GM12864 (cell line): Measurements from ENCODE around the gene FAM184B.

Source experiments
- DNase-seq: peaks from one replicate; pipeline ENCODE4 v3.0.0-alpha.2; 2011; ENCODE audit warnings: low read depth
- H3K4me3 ChIP-seq: 2 replicates; pipeline ENCODE4 v1.5.1; 2011; ENCODE audit warnings: mild to moderate bottlenecking, low read depth, low read length, control low read depth
- CTCF ChIP-seq: IDR thresholded peaks from 2 replicates; pipeline ENCODE4 v1.5.1; 2011; ENCODE audit warnings: low read depth, mild to moderate bottlenecking, moderate library complexity, low read length, control low read depth, inconsistent platforms; ENCODE audit errors: missing control alignments

Gene FAM184B

GRCh38 chr4:17583941-17584340 is 197.5 kb downstream of the FAM184B start:
- no peak overlapping the region for H3K4me3 ChIP-seq
- DNase-seq, result no peak
- TF ChIP-seq CTCF, result no peak

DNA sequence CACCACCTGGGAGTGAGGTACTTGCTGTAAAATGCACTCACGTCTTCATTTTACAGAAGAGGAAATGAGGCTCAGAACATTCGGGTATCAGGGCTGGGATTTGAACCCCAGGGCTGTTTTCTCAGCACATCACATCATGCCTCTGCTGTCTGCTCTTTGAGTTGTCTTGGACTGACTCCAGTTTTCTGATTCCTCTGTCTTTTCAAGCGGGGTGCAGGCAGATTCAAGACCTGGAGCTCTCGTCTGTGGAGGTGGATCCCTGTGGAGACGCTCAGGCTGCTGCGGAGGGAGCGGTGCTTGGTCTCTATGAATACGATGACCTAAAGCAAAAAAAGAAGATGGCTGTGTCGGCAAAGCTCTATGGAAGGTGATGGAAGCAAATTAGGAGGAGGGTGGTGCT is 198.1 kb downstream of the FAM184B start:
- TF ChIP-seq CTCF, result no peak
- no peak overlapping the region for H3K4me3 ChIP-seq

DNA sequence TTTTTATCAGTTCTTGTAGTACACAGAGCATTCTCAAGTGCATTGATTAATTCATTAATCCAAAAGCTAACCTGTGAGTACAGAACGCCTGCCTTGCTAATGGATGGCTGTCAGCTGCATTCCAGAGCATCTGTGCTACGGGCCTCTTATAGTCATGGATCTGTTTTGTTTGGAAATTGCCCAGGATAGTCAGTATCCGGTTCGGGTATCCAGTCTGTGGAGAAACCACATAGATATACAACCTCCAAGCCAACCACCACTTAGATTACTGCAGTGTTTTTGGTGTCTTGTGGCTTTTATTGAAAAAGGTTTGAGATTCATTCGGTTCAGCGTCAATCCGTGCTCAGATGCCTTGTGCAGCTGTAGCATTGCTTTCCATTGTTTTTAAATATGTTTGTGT is 200.5 kb downstream of the FAM184B start:
- DNase-seq, result no peak
- H3K4me3 ChIP-seq, result no peak overlapping the region
- no peak for TF ChIP-seq CTCF

More for the DNA sequence above, 198.1 kb downstream of the FAM184B start:
- DNase-seq, result no peak
